Coronary artery (tissue), 2 donors: ENCODE data around the gene ENOX1.

Source experiments
- DNase-seq: peaks from one replicate; pipeline ENCODE4 v3.0.0-alpha.2; 2017; ENCODE audit warnings: low spot score
- H3K27ac ChIP-seq, 2 donors: fragments of 200-600 bp; sonication (generic); one replicate each; pipeline ENCODE4 v1.5.1; 2016 to 2019
- H3K4me3 ChIP-seq: fragments of 200-600 bp; sonication (generic); 2 replicates; pipeline ENCODE4 v1.5.1; 2016; ENCODE audit warnings: mild to moderate bottlenecking, moderate library complexity
- CTCF ChIP-seq: fragments of 200-600 bp; sonication (generic); IDR thresholded peaks from one replicate; pipeline ENCODE4 v1.5.1; 2019; ENCODE audit warnings: antibody characterized with exemption

Gene ENOX1

GRCh38 chr13:43786472-43786765, 353 bp downstream of the ENOX1 start:
- peak overlapping the region in 1 of 2 donors; percentile 40 for H3K27ac ChIP-seq
- peak overlapping the region; percentile 79 for H3K4me3 ChIP-seq
- no peak for TF ChIP-seq CTCF
- no peak for DNase-seq

DNA sequence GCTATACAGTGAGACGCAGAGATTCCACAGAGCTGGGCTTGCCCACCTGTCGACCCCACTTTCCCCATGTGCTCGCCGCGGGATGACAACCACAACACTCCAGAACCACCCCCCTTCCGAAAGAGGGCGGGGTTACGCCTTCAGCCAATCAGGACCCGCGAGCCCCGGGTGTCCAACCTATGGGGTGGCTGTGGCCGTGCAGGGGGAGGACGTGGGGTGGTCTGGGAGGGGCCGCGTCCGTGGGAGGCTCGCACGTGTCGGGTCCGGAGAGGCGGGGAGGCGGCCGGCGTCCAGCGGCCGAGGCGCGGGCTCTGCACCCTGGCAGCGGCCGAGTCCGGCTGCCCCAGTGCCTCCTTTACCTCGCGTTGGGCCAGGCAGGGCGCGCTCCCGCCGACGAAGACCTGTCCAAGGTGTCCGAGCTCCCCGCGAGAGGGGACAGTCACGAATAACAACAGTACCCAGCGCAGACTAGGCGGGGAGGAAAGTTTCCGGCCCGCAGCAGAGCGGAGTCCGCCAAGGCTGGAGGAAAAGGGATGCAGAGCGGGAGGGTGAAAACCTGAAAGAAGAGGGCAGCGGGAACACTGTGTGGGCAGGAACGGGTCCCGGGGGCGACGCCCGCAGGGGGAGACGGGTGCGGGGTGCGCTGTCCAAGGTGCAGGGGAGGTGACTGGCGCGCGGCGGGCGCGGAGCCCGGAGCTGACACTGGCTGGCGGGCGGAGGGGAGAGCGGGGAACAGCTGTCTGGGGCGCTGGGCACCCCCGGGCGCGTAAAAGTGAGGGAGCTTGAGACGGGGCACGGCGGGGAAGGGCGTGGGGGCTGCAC, 911 bp downstream of the ENOX1 start:
- peak overlapping the region; percentile 79 for H3K4me3 ChIP-seq
- DNase-seq, result peak; percentile 80
- no peak for TF ChIP-seq CTCF

GRCh38 chr13:43785261-43785649, 1.5 kb downstream of the ENOX1 start:
- no peak for DNase-seq
- TF ChIP-seq CTCF, result no peak
- H3K27ac ChIP-seq, result no peak overlapping the region
- peak overlapping the region; percentile 79 for H3K4me3 ChIP-seq

More for the DNA sequence above, 911 bp downstream of the ENOX1 start:
- H3K27ac ChIP-seq, result peak overlapping the region in 1 of 2 donors; percentile 40

DNA sequence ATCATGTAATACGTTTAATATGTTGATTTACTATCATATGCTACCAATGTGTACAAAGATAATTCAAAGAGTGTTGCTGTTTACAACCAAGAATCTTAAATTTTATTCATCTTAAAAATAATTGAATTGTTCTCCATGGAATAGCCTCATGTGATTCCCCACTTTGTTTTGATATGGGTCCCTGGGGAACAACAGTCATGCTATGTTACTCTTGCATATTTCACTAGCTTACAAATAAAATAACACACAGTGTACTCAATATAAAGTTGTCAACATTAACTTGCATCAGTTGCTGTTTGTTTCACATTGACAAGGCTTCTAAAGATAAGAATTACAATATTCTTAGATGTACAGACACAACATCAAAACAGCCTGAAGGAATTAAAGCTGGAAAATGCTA, 2.3 kb downstream of the ENOX1 start:
- DNase-seq, result no peak
- no peak for TF ChIP-seq CTCF
- Histone ChIP-seq H3K4me3 (no peak overlapping the region), H3K27ac (no peak overlapping the region)

DNA sequence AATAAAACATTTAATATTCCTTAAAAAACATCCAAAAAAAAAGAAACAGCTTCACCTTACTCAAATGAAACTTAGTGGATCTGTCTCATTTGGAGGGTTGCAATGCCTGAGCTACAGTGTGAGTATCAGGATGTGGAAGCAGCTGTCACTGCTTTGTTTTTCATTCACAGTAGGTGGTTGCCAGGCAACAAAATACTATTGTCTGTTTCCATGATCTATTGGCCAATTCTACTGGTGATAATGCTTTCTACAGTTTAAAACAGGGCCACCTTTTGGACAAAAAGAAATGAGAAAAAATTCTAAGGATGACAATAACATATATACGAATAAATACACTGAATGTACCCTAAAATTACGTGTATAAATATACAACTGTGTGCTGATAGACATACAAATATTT, 3.0 kb downstream of the ENOX1 start:
- Histone ChIP-seq H3K27ac (no peak overlapping the region), H3K4me3 (no peak overlapping the region)
- no peak for TF ChIP-seq CTCF
- DNase-seq, result no peak

DNA sequence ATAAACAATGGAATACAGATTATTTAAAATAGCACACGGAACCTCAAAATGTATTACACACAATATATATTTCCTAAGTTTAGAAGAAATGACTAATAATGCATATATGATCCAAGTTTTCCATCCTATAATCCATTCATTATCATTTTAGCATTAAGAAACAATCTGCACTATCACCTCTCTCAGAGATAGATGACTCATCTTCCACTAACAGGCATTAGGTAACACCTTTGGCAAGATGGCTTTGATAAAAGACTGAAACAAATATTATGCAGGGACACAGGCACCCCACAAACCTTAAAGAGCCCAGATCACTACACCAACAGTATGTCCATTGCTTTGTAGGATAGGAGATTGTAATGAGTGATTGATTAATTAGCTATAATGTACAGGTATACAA, 4.1 kb downstream of the ENOX1 start:
- Histone ChIP-seq H3K27ac (no peak overlapping the region), H3K4me3 (no peak overlapping the region)
- no peak for TF ChIP-seq CTCF
- no peak for DNase-seq

GRCh38 chr13:43780666-43781065, 6.1 kb downstream of the ENOX1 start:
- no peak for DNase-seq
- H3K4me3 ChIP-seq, result no peak overlapping the region
- no peak for TF ChIP-seq CTCF
- H3K27ac ChIP-seq, result no peak overlapping the region
